Measurements from ENCODE around the gene CADPS2.

GRCh38 chr7:122694697-122695096 is 191.6 kb downstream of the CADPS2 start:
- TF ChIP-seq CTCF (IDR thresholded peaks at IDR 0.05; ENCODE audit: low read length) (no peak), EZH2 (IDR thresholded peaks at IDR 0.05; ENCODE audit: borderline replicate concordance, low read length) (no peak)
